K562 (cell line): Measurements from ENCODE around the gene DGLUCY. TPM values are rescaled to one million over a fixed set of nuclear protein-coding genes. Genes with fewer than 3 reads are reported as not detected.
A peak's percentile ranks its signal among the peaks of the same experiment; 100 is the strongest.

ENCODE experiments used
- ATAC-seq: fragments of 200-7000 bp; cut with Tn5 transposase; 3 replicates; pipeline ENCODE4 v1.9.1; 2020; ENCODE audit warnings: moderate library complexity
- BruUV-seq: library from RNA; stranded (reverse); fragments of 400-500 nt; replicated peaks from 2 replicates; lab custom pipeline; 2021; lab: Mats Ljungman, UMichigan
- CTCF ChIA-PET: fragments of 300-600 bp; formaldehyde crosslinking; extraction: SDS; loops from one replicate; lab custom pipeline; 2021; ENCODE audit warnings: low intra/inter-chr PET ratio; lab: Yijun Ruan, JAX
- POLR2A ChIA-PET: fragments of 300-600, 350-650 bp; sonication (Branson Sonifier 250); formaldehyde crosslinking; extraction: SDS; loops from one replicate; lab custom pipeline; 2021; ENCODE audit warnings: antibody characterized with exemption, inconsistent platforms; lab: Yijun Ruan, JAX
- DNase-seq, 4 experiments: peaks; one replicate each; pipeline versions ENCODE4 v3.0.0 to v3.0.0-alpha.2; 2011 to 2018; ENCODE audit warnings: low spot score in 3 of 4, mixed read lengths in 3 of 4; ENCODE audit errors: extremely low read depth in 1 of 4
- FAIRE-seq: peaks from 2 replicates; lab custom pipeline; 2011; peaks lifted over from hg19 to GRCh38; lab: Jason Lieb, UNC
- H2AFZ ChIP-seq: 2 replicates; pipeline ENCODE4 v1.6.0; 2011; ENCODE audit warnings: low read depth, low read length, control low read depth, inconsistent platforms
- H3K27ac ChIP-seq: fragments of 200-600 bp; 3 replicates; pipeline ENCODE4 v1.8.0; 2011; ENCODE audit warnings: low read depth, mild to moderate bottlenecking, control low read depth, inconsistent platforms, low read length, moderate library complexity, mixed read lengths; ENCODE audit errors: extremely low read depth
- H3K27me3 ChIP-seq, 2 experiments: fragments of 300-600 bp in 1 of 2; 2 replicates in 1 of 2; 3 replicates in 1 of 2; pipeline versions ENCODE4 v1.6.0 to v1.8.0; 2011; ENCODE audit warnings: inconsistent platforms in 2 of 2, low read length in 2 of 2, mild to moderate bottlenecking in 1 of 2, mixed read lengths in 1 of 2, moderate library complexity in 1 of 2; ENCODE audit not compliant: control insufficient read depth in 2 of 2, insufficient read depth in 2 of 2
- H3K36me3 ChIP-seq: fragments of 300-600 bp; 3 replicates; pipeline ENCODE4 v1.8.0; 2011; ENCODE audit warnings: mild to moderate bottlenecking, low read length, inconsistent platforms; ENCODE audit not compliant: control insufficient read depth, insufficient read depth
- H3K4me1 ChIP-seq, 2 experiments: fragments of 200-600 bp in 1 of 2; replicated peaks in 1 of 2; 2 replicates in 1 of 2; 3 replicates in 1 of 2; pipeline versions ENCODE4 v1.5.1 to v1.8.0; 2011; ENCODE audit warnings: inconsistent platforms in 2 of 2, low read length in 2 of 2, mild to moderate bottlenecking in 1 of 2, mixed read lengths in 1 of 2, moderate library complexity in 1 of 2; ENCODE audit not compliant: control insufficient read depth in 2 of 2, insufficient read depth in 2 of 2
- H3K4me2 ChIP-seq: 2 replicates; pipeline ENCODE4 v1.6.1; 2011; ENCODE audit warnings: low read length, control low read depth, inconsistent platforms, mixed read lengths; ENCODE audit not compliant: insufficient read depth
- H3K4me3 ChIP-seq: fragments of 200-600 bp; sonication (generic), shearing (Covaris generic); 2 replicates; pipeline ENCODE4 v1.5.1; 2016; ENCODE audit warnings: control low read depth, inconsistent platforms
- H3K79me2 ChIP-seq: fragments of 200-600 bp; 3 replicates; pipeline ENCODE4 v1.8.0; 2011; ENCODE audit warnings: low read length, inconsistent platforms; ENCODE audit not compliant: control insufficient read depth, insufficient read depth
- H3K9ac ChIP-seq, 2 experiments: 2 replicates each; pipeline versions ENCODE4 v1.6.0 to v1.6.1; 2011; ENCODE audit warnings: low read depth in 2 of 2, low read length in 2 of 2, control low read depth in 1 of 2, inconsistent platforms in 1 of 2, mild to moderate bottlenecking in 1 of 2, mixed read lengths in 1 of 2; ENCODE audit not compliant: insufficient read depth in 1 of 2
- H3K9me1 ChIP-seq: one replicate; pipeline ENCODE4 v1.6.0; 2011; ENCODE audit warnings: inconsistent platforms, mild to moderate bottlenecking, low read length, moderate library complexity; ENCODE audit not compliant: control insufficient read depth, insufficient read depth
- H3K9me3 ChIP-seq: replicated peaks from 2 replicates; pipeline ENCODE4 v1.5.1; 2011; ENCODE audit warnings: low read depth, low read length, inconsistent platforms; ENCODE audit not compliant: control insufficient read depth, insufficient read depth
- H4K20me1 ChIP-seq: replicated peaks from 2 replicates; pipeline ENCODE4 v1.6.1; 2011; ENCODE audit warnings: low read length, inconsistent platforms, mixed read lengths; ENCODE audit not compliant: control insufficient read depth, insufficient read depth
- BACH1 ChIP-seq: fragments of 200-800 bp; sonication (Bioruptor generic); IDR thresholded peaks from 2 replicates; pipeline ENCODE4 v1.6.1; 2016; ENCODE audit warnings: missing genetic modification characterization, missing compliant biosample characterization
- CBX8 ChIP-seq: fragments of 200-600 bp; sonication (generic); IDR thresholded peaks from 2 replicates; pipeline ENCODE4 v1.6.1; 2012; ENCODE audit warnings: borderline replicate concordance, mixed run types, low read depth, mild to moderate bottlenecking, moderate library complexity, mixed read lengths, low read length, control low read depth, inconsistent platforms; ENCODE audit not compliant: poor library complexity, severe bottlenecking; ENCODE audit errors: extremely low read depth
- DMBX1 ChIP-seq: fragments of 250-450 bp; sonication (Bioruptor Pico); IDR thresholded peaks from 2 replicates; pipeline ENCODE4 v1.8.0; 2022; ENCODE audit warnings: inconsistent platforms, mild to moderate bottlenecking, moderate library complexity, borderline replicate concordance
- GABPA ChIP-seq: fragments of 200-800 bp; sonication (Bioruptor generic); conservative IDR thresholded peaks from 2 replicates; pipeline ENCODE4 v1.6.1; 2016; ENCODE audit warnings: low read depth, missing genetic modification characterization, missing compliant biosample characterization
- HNRNPH1 ChIP-seq: fragments of 200-400 bp; formaldehyde crosslinking; optimal IDR thresholded peaks from 2 replicates; pipeline ENCODE3; 2017; ENCODE audit warnings: low read depth, mild to moderate bottlenecking, low read length, moderate library complexity
- HNRNPL ChIP-seq: fragments of 200-400 bp; formaldehyde crosslinking; IDR thresholded peaks from 2 replicates; pipeline ENCODE4 v1.6.1; 2017; ENCODE audit warnings: low read depth, mild to moderate bottlenecking, low read length
- NFIC ChIP-seq: fragments of 450-650 bp; IDR thresholded peaks from 2 replicates; pipeline ENCODE4 v1.6.1; 2017; ENCODE audit warnings: mild to moderate bottlenecking, inconsistent platforms
- PTBP1 ChIP-seq: fragments of 200-400 bp; formaldehyde crosslinking; IDR thresholded peaks from 2 replicates; pipeline ENCODE4 v1.6.1; 2017; ENCODE audit warnings: low read depth, low read length
- RAD21 ChIP-seq, 2 experiments: fragments of 250-450 bp in 1 of 2; fragments of 450-650 bp in 1 of 2; sonication (Bioruptor Pico) in 1 of 2; formaldehyde crosslinking in 1 of 2; IDR thresholded peaks in 1 of 2; conservative IDR thresholded peaks in 1 of 2; 2 replicates each; pipeline versions ENCODE4 v1.4.0 to v1.8.0; 2020 to 2022; ENCODE audit warnings: mild to moderate bottlenecking in 2 of 2, moderate library complexity in 1 of 2
- RBM34 ChIP-seq: fragments of 200-400 bp; formaldehyde crosslinking; IDR thresholded peaks from 2 replicates; pipeline ENCODE4 v1.6.1; 2018; ENCODE audit warnings: low read length, borderline replicate concordance; ENCODE audit not compliant: insufficient read depth
- SMAD4 ChIP-seq: fragments of 250-450 bp; sonication (Bioruptor Pico); conservative IDR thresholded peaks from 2 replicates; pipeline ENCODE4 v1.8.0; 2021; ENCODE audit warnings: inconsistent platforms, mild to moderate bottlenecking, moderate library complexity
- SOX6 ChIP-seq: fragments of 450-650 bp; IDR thresholded peaks from 2 replicates; pipeline ENCODE4 v1.6.1; 2014; ENCODE audit warnings: mild to moderate bottlenecking
- STAT5B ChIP-seq: fragments of 250-450 bp; sonication (Bioruptor Pico); IDR thresholded peaks from 2 replicates; pipeline ENCODE4 v1.8.0; 2021; ENCODE audit warnings: mild to moderate bottlenecking, inconsistent platforms
- TAF7 ChIP-seq: fragments of 450-650 bp; IDR thresholded peaks from 2 replicates; pipeline ENCODE4 v1.6.1; 2016; ENCODE audit warnings: missing genetic modification characterization, missing compliant biosample characterization
- ZFX ChIP-seq: sonication (generic); formaldehyde crosslinking; IDR thresholded peaks from 2 replicates; pipeline ENCODE4 v1.8.0; 2022; ENCODE audit warnings: mild to moderate bottlenecking, missing genetic modification reagents, moderate library complexity
- ZNF253 ChIP-seq: fragments of 250-450 bp; sonication (Bioruptor Pico); conservative IDR thresholded peaks from 2 replicates; pipeline ENCODE4 v1.6.1; 2021; ENCODE audit warnings: mild to moderate bottlenecking
- ZNF586 ChIP-seq: fragments of 450-650 bp; formaldehyde crosslinking; conservative IDR thresholded peaks from 2 replicates; pipeline ENCODE4 v1.4.0; 2020; ENCODE audit warnings: mild to moderate bottlenecking, moderate library complexity
- WGBS: fragments of 100-300 bp; shearing (Covaris generic); methylation state at CpG from one replicate; pipeline ENCODE4 v1.1.6; 2016; ENCODE audit warnings: low coverage, mixed read lengths; ENCODE audit not compliant: insufficient coverage; ENCODE audit errors: missing lambda C conversion rate; 5-methylcytosine and 5-hydroxymethylcytosine counted together
- in situ Hi-C: fragments of 300-500 bp; cut with MboI; formaldehyde crosslinking; loops from 4 replicates; pipeline ENCODE4 v1.15.0; 2018; ENCODE audit warnings: inconsistent platforms, mixed read lengths
- intact Hi-C: fragments of 100-400 bp; cut with micrococcal nuclease; formaldehyde crosslinking; loops from 2 replicates; pipeline ENCODE4 v1.14.2; 2022
- polyA plus RNA-seq, 8 experiments: library from polyadenylated mRNA; depleted of rRNA in 4 of 8; stranded (reverse) in 5 of 8; unstranded in 3 of 8; fragments of >200 nt; fragmentation: Nextera tagmentation in 2 of 8; fragmentation: Illumina TruSeq in 1 of 8; extraction: Ambion mirVana in 2 of 8; extraction: Trizol in 1 of 8; gene quantifications; 2 replicates each; pipeline versions ENCODE4 v1.2.1 to v1.2.3, GENCODE V29; 2011 to 2014; ENCODE audit warnings: inconsistent platforms in 1 of 8, missing spikeins in 1 of 8
- total RNA-seq, 7 experiments: library from RNA; depleted of rRNA in 6 of 7; stranded (reverse); fragments of >200 nt in 6 of 7; fragmentation: Illumina TruSeq in 2 of 7; extraction: Trizol in 2 of 7; gene quantifications; 2 replicates each; pipeline versions ENCODE4 v1.2.1 to v1.2.3, GENCODE V29; 2011 to 2021; ENCODE audit warnings: low replicate concordance in 1 of 7
- TF ChIP-seq, protein P1 (sequence below): fragments of 250-450 bp; sonication (Bioruptor Pico); IDR thresholded peaks from 2 replicates; pipeline ENCODE4 v1.8.0; 2022; ENCODE audit warnings: inconsistent platforms, mild to moderate bottlenecking, moderate library complexity, borderline replicate concordance

Gene DGLUCY
- total and polyA plus RNA-seq, 9 of the 15 experiments (the other 6 are each of a cell fraction or from before 2014, with no cell fraction given) = 9.9 to 28.4 (median 21.0) TPM

DNA sequence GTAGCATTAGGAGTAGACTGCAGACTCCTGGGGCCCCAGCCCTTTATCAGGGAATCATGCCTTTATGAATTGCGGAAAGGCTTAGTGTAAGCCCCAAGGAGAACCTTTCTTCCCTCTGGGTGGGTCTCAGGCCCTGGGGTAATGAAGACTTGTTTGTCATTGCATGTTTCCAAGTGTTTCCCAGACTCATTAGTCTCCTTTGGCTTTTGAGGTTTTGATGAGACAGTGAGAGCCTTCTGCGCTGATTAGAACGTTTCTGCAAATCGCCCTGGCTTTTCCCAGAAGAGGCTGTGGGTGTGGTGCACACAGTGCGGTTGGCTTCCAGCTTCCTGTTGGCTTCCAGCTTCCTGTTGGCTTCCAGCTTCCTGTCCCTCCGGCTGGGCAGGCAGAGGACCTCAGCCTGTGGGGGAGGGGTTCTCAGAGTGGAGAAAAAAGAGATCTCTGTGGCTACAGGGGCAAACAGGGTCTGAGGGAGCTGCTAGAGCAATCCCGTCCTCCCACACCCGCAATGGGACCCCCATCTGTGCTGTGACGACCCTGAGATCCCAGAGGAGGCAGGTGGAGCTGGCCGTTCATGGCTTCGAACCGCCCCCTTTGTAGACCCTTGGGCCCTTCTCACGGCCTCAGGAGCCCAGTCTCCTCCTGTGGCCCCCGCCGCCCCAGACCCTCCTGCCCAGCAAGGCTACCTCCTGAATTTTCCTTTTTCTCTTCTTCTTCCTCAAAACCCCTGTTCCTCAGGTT lies 88.5 kb downstream of the DGLUCY start:
- peak overlapping the region; percentile 59 to 78 for H3K9ac ChIP-seq
- intact Hi-C loops = loop anchor here (2.0 to 5.0 kb wide), 2 partner anchors 26 to 65 kb away; no protein-coding TSS in a partner anchor
- peak; percentile 98 for FAIRE-seq
- no peak for TF ChIP-seq HNRNPH1
- no peak for TF ChIP-seq STAT5B (CRISPR knock-in tag)
- no peak for TF ChIP-seq PTBP1
- 0 out of 2 replicates have a peak, but pooled peaks have one; percentile 6 for TF ChIP-seq NFIC
- peak; percentile 92 for TF ChIP-seq SMAD4 (CRISPR knock-in tag)
- no peak for TF ChIP-seq ZFX
- TF ChIP-seq DMBX1 (CRISPR knock-in tag) = peak; percentile 50; the same call in 1 of the 2 replicates
- no peak for TF ChIP-seq HNRNPL
- TF ChIP-seq TAF7 (tag) = no peak
- TF ChIP-seq ZNF253 (CRISPR knock-in tag) = no peak
- no peak for TF ChIP-seq ZNF586 (CRISPR knock-in tag)
- no peak for TF ChIP-seq BACH1 (tag)
- peak in 1 of 2 experiments; percentile 38; a peak in 1 of 4 replicates for TF ChIP-seq RAD21 (CRISPR knock-in tag; conservative IDR thresholded peaks at IDR 0.05 in 1 of 2, IDR thresholded peaks at IDR 0.05 in 1 of 2)
- TF ChIP-seq RBM34 = no peak
- TF ChIP-seq GABPA (tag) = peak; percentile 86
- TF ChIP-seq SOX6 = peak; percentile 86
- TF ChIP-seq, protein P1, sequence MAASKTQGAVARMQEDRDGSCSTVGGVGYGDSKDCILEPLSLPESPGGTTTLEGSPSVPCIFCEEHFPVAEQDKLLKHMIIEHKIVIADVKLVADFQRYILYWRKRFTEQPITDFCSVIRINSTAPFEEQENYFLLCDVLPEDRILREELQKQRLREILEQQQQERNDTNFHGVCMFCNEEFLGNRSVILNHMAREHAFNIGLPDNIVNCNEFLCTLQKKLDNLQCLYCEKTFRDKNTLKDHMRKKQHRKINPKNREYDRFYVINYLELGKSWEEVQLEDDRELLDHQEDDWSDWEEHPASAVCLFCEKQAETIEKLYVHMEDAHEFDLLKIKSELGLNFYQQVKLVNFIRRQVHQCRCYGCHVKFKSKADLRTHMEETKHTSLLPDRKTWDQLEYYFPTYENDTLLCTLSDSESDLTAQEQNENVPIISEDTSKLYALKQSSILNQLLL (CRISPR knock-in tag) = no peak
- no peak for TF ChIP-seq CBX8

More for the DNA sequence above, 88.5 kb downstream of the DGLUCY start:
- Histone ChIP-seq H3K4me3 (no peak overlapping the region; the same call in 1 of the 2 replicates), H3K9me1 (no peaks in the 10 kb centered on the region), H3K79me2 (no peaks in the 10 kb centered on the region), H2AFZ (peak overlapping the region; percentile 56; the same call in 1 of the 2 replicates), H3K4me2 (peak overlapping the region; percentile 62), H3K27me3 (no peaks in the 10 kb centered on the region), H3K36me3 (peaks cover 58% of the 10 kb centered on the region), H3K27ac (peak overlapping the region; percentile 86), H4K20me1 (no peaks in the 10 kb centered on the region), H3K9me3 (peaks cover 22% of the 10 kb centered on the region), H3K4me1 (peaks cover 11 to 23% of the 10 kb centered on the region in 2 experiments)
- DNase-seq (peak; percentile 70 to 94 (median 73)), ATAC-seq (peak; percentile 96)
- CTCF ChIA-PET = no interaction called here
- no TSS peak for BruUV-seq
- POLR2A ChIA-PET = interaction anchor here (0.5 to 1.9 kb wide), 5 partner anchors 9 to 819 kb away, joined by 3 to 6 read pairs (median 4); no protein-coding TSS in a partner anchor
- in situ Hi-C loops = no loop called here
- 24% methylated on average over 10 of the region's 15 CpGs for WGBS
